Activated CD4-positive, CD25-positive, alpha-beta regulatory T cell treated with anti-CD3 and anti-CD28 coated beads, Interleukin-2, amount 50 U/mL, for 24 hours (primary cell): ENCODE data around the gene CNMD.
A peak's percentile ranks its signal among the peaks of the same experiment; 100 is the strongest.

Experiments
- ATAC-seq, 2 donors: fragments of 150-1000 bp; cut with Tn5 transposase; one replicate each; pipeline ENCODE4 v1.10.0; 2021; ENCODE audit warnings: mild to moderate bottlenecking in 1 of 2, moderate library complexity in 1 of 2

Gene CNMD

DNA sequence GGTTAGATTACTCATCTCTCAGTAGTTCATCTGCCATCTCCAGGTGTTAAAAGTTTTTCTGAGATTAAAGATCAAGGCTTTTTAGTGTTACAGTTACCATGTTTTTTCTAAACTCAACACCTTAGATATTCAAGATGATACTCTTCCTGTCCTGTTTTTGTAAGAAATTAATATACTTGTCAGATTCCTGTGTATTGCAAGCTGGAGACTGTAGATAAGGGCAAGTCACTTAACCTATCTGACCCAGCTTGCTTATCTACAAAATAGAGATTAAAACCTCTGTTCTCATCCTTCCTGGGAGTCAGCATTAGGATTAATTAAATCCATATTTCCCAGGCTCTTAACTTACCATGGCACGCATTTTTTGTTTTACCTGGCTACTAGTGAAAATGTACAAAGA lies 61.8 kb downstream of the CNMD start:
- ATAC-seq = no peak

GRCh38 chr13:52673465-52673864 lies 66.2 kb downstream of the CNMD start:
- no peak for ATAC-seq

- no peak for ATAC-seq
These were observed 68.9 kb downstream of the CNMD start for GRCh38 chr13:52670726-52671125.

- no peak for ATAC-seq
These were observed 69.9 kb downstream of the CNMD start for GRCh38 chr13:52669677-52670076.

GRCh38 chr13:52665325-52665724 lies 74.3 kb downstream of the CNMD start:
- ATAC-seq = peak; percentile 68 to 77

DNA sequence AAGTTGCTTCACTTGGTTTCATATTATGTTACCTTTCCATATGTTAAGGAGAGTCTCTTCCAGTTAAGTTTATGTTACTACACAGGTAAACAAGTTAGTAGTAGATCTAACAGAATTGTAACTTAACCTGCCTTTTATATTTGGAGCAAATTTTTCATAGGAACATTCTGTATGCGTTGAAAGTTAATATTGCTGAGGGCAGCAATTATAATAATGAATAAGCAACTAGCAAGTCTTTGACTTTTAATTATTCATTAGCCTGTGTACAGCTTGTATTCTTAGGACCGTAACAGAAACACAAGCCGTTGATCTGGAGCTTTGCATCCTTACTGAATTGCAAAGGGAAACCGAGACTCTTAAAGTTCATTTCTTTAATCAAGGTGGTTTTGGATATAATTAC lies 75.3 kb downstream of the CNMD start:
- no peak for ATAC-seq

GRCh38 chr13:52659340-52659739 lies 80.3 kb downstream of the CNMD start:
- ATAC-seq = no peak
